GM23338 (cell line): ENCODE measurements around the gene CHRD.

Experiments
- CTCF ChIP-seq, 2 experiments: fragments of 200-600 bp in 1 of 2; sonication (generic) in 1 of 2; conservative IDR thresholded peaks; 2 replicates each; pipeline versions ENCODE4 v1.5.1 to v1.6.1; 2016 to 2017; ENCODE audit warnings: antibody characterized with exemption in 2 of 2, low read depth in 2 of 2, mild to moderate bottlenecking in 2 of 2, moderate library complexity in 1 of 2
- JUNB ChIP-seq: IDR thresholded peaks from one replicate; pipeline ENCODE4 v1.6.1; 2016; ENCODE audit warnings: antibody characterized with exemption; ENCODE audit not compliant: unreplicated experiment
- REST ChIP-seq: IDR thresholded peaks from one replicate; pipeline ENCODE4 v1.6.1; 2018; ENCODE audit warnings: antibody characterized with exemption; ENCODE audit not compliant: unreplicated experiment

GRCh38 chr3:184333190-184333589 is 46.7 kb upstream of the CHRD start:
- TF ChIP-seq REST (no peak), CTCF (conservative IDR thresholded peaks at IDR 0.05; ENCODE audit: low read depth in 2 of 2) (no peak), JUNB (no peak)
